Body of pancreas (tissue), 4 donors: ENCODE measurements around the gene ADIG.

Source experiments
- POLR2A ChIP-seq, 3 donors: fragments of 450-650 bp; IDR thresholded peaks; one replicate each; pipeline ENCODE4 v1.6.1; 2016; ENCODE audit warnings: antibody characterized with exemption in 3 of 3, mild to moderate bottlenecking in 2 of 3
- TF ChIP-seq, protein P1 (sequence below), 7 experiments: fragments of 450-650 bp in 4 of 7; fragments of 200-600 bp in 3 of 7; sonication (generic) in 3 of 7; IDR thresholded peaks; one replicate each; pipeline ENCODE4 v1.5.1; 2016 to 2019; ENCODE audit warnings: antibody characterized with exemption in 7 of 7

DNA sequence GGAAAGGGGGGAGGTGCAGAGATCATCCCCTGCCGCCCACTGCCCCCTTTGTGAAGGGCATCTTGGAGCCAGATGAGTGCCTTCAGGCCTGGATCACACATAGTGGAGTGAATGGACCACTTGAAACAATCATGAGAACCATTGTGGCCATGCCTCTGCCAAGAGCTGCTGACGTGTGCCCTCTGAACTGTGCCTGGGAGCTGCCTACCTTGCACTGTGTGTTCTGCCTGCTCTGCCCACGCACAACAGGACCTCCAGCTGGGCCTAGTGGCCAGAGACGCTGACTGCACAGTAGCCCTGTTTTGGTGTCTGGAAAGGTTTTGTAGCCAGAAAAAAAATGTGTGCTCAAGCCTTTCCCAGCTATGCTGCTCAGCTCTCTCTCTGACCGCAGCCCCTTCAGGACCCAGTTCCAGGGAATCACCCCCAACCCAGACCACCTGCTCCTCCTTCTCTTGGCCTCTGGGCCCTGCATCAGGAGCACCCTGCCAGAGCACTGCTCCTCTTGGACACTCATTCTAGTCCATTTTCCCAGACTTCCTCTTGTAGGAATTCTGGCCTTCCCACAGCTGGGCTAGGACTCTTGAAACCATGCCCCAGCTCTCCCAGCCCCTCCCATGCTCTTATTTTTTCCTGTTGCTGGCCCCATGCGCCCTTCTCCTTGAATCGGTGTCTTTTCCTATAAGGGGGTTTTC lies 1.6 kb upstream of the ADIG start:
- no peak for TF ChIP-seq POLR2A (IDR thresholded peaks at IDR 0.05)
- TF ChIP-seq, protein P1, sequence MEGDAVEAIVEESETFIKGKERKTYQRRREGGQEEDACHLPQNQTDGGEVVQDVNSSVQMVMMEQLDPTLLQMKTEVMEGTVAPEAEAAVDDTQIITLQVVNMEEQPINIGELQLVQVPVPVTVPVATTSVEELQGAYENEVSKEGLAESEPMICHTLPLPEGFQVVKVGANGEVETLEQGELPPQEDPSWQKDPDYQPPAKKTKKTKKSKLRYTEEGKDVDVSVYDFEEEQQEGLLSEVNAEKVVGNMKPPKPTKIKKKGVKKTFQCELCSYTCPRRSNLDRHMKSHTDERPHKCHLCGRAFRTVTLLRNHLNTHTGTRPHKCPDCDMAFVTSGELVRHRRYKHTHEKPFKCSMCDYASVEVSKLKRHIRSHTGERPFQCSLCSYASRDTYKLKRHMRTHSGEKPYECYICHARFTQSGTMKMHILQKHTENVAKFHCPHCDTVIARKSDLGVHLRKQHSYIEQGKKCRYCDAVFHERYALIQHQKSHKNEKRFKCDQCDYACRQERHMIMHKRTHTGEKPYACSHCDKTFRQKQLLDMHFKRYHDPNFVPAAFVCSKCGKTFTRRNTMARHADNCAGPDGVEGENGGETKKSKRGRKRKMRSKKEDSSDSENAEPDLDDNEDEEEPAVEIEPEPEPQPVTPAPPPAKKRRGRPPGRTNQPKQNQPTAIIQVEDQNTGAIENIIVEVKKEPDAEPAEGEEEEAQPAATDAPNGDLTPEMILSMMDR (IDR thresholded peaks at IDR 0.05), result no peak
